ENCODE measurements around the gene VPS37B.
"Not testable (repeated sequence)": the region's sequence is repeated elsewhere in the genome, so short reads cannot be mapped to it uniquely, and the experiment has no call there.

DNA sequence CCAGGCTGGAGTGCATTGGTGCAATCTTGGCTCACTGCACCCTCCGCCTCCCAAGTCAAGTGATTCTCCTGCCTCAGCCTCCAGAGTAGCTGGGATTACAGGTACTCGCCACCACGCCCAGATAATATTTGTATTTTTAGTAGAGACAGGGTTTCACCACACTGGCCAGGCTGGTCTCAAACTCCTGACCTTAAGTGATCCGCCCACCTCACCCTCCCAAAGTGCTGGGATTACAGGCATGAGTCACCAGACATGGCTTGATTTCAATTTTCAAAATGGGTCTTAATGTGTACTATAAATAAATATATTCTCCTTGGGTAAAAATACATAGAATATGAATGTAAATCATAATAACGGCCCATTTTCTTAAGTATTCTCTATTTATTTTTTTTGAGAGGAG is 45.4 kb upstream of the VPS37B start:
- not testable (repeated sequence) for TF ChIP-seq CTCF (IDR thresholded peaks at IDR 0.05; ENCODE audit: insufficient read depth, low read length, poor library complexity, severe bottlenecking); EZH2phosphoT487 (conservative IDR thresholded peaks at IDR 0.05; ENCODE audit: low read length)
